Duodenal mucosa (tissue), 2 donors: Measurements from ENCODE around the gene SERTAD1.
"Not testable (repeated sequence)": the region's sequence is repeated elsewhere in the genome, so short reads cannot be mapped to it uniquely, and the experiment has no call there.

Source experiments
- H3K27ac ChIP-seq: one replicate; pipeline ENCODE4 v1.7.0; 2013; ENCODE audit warnings: low read depth, low read length
- H3K27me3 ChIP-seq, 2 donors: one replicate each; pipeline ENCODE4 v1.7.0; 2013; ENCODE audit warnings: low read length in 2 of 2, control low read depth in 1 of 2; ENCODE audit not compliant: insufficient read depth in 2 of 2, control insufficient read depth in 1 of 2
- H3K36me3 ChIP-seq, 2 donors: one replicate each; pipeline ENCODE4 v1.7.0; 2013; ENCODE audit warnings: low read length in 2 of 2, control low read depth in 1 of 2; ENCODE audit not compliant: insufficient read depth in 2 of 2, control insufficient read depth in 1 of 2
- H3K4me1 ChIP-seq, 2 donors: one replicate each; pipeline ENCODE4 v1.7.0; 2013; ENCODE audit warnings: low read length in 2 of 2, control low read depth in 1 of 2; ENCODE audit not compliant: insufficient read depth in 2 of 2, control insufficient read depth in 1 of 2
- H3K4me3 ChIP-seq, 2 donors: one replicate each; pipeline ENCODE4 v1.7.0; 2013; ENCODE audit warnings: low read length in 2 of 2, low read depth in 1 of 2
- H3K9ac ChIP-seq, 2 donors: one replicate each; pipeline ENCODE4 v1.7.0; 2013; ENCODE audit warnings: low read length in 2 of 2, low read depth in 1 of 2
- H3K9me3 ChIP-seq, 2 donors: one replicate each; pipeline ENCODE4 v1.7.0; 2013; ENCODE audit warnings: low read length in 2 of 2, control low read depth in 1 of 2; ENCODE audit not compliant: control insufficient read depth in 1 of 2

Gene SERTAD1

GRCh38 chr19:40438284-40438683 is 12.5 kb upstream of the SERTAD1 start:
- Histone ChIP-seq H3K36me3 (peaks cover 14 to 20% of the 10 kb centered on the region in 2 donors), H3K9ac (no peak overlapping the region), H3K27ac (no peak overlapping the region), H3K4me3 (no peak overlapping the region), H3K4me1 (peaks cover 10 to 12% of the 10 kb centered on the region in 2 donors), H3K27me3 (no peaks in the 10 kb centered on the region), H3K9me3 (no peaks in the 10 kb centered on the region)

- Histone ChIP-seq H3K9ac (peak overlapping the region; percentile 87 to 94), H3K9me3 (no peaks in the 10 kb centered on the region), H3K27ac (peak overlapping the region; percentile 94), H3K27me3 (no peaks in the 10 kb centered on the region), H3K4me3 (peak overlapping the region; percentile 68 to 73), H3K4me1 (peaks cover 0 to 10% of the 10 kb centered on the region in 2 donors), H3K36me3 (no peaks in the 10 kb centered on the region)
Observed at GRCh38 chr19:40433391-40434216, 7.8 kb upstream of the SERTAD1 start.

- peak overlapping the region in 1 of 2 donors; percentile 73 for H3K4me3 ChIP-seq
- peak overlapping the region; percentile 87 to 94 for H3K9ac ChIP-seq
- H3K9me3 ChIP-seq, H3K36me3 ChIP-seq, H3K27me3 ChIP-seq, H3K27ac ChIP-seq: not testable (repeated sequence)
- H3K4me1 ChIP-seq, result peaks cover 0 to 10% of the 10 kb centered on the region in 2 donors
Observed at GRCh38 chr19:40432760-40433159, 7.0 kb upstream of the SERTAD1 start.

GRCh38 chr19:40431698-40432097 is 5.9 kb upstream of the SERTAD1 start:
- Histone ChIP-seq H3K36me3 (no peaks in the 10 kb centered on the region), H3K27me3 (no peaks in the 10 kb centered on the region), H3K4me1 (peaks cover 0 to 10% of the 10 kb centered on the region in 2 donors), H3K4me3 (no peak overlapping the region), H3K9ac (no peak overlapping the region), H3K27ac (no peak overlapping the region), H3K9me3 (no peaks in the 10 kb centered on the region)

- not testable (repeated sequence) for H3K9me3 ChIP-seq, H3K27me3 ChIP-seq, H3K4me3 ChIP-seq, H3K27ac ChIP-seq, H3K36me3 ChIP-seq, H3K9ac ChIP-seq
- peaks cover 0 to 15% of the 10 kb centered on the region in 2 donors for H3K4me1 ChIP-seq
Observed at GRCh38 chr19:40430242-40430641, 4.5 kb upstream of the SERTAD1 start.

- H3K27me3 ChIP-seq, H3K4me3 ChIP-seq, H3K36me3 ChIP-seq, H3K9ac ChIP-seq, H3K27ac ChIP-seq, H3K9me3 ChIP-seq: not testable (repeated sequence)
- peaks cover 4 to 17% of the 10 kb centered on the region in 2 donors for H3K4me1 ChIP-seq
Observed at GRCh38 chr19:40428197-40428596, 2.4 kb upstream of the SERTAD1 start.

- Histone ChIP-seq H3K4me1 (peaks cover 14 to 23% of the 10 kb centered on the region in 2 donors), H3K27ac (peak overlapping the region; percentile 97), H3K9me3 (no peaks in the 10 kb centered on the region)
Observed at GRCh38 chr19:40424637-40425449, 949 bp downstream of the SERTAD1 start.

GRCh38 chr19:40423938-40424337 is 1.9 kb downstream of the SERTAD1 start:
- Histone ChIP-seq H3K36me3 (peaks cover 6 to 13% of the 10 kb centered on the region in 2 donors), H3K9ac (no peak overlapping the region), H3K4me3 (no peak overlapping the region), H3K9me3 (no peaks in the 10 kb centered on the region), H3K4me1 (peaks cover 14 to 23% of the 10 kb centered on the region in 2 donors), H3K27me3 (no peaks in the 10 kb centered on the region), H3K27ac (no peak overlapping the region)

More at GRCh38 chr19:40424637-40425449, 949 bp downstream of the SERTAD1 start:
- H3K27me3 ChIP-seq, result no peaks in the 10 kb centered on the region
- peak overlapping the region; percentile 95 to 99 for H3K9ac ChIP-seq
- peak overlapping the region; percentile 84 to 97 for H3K4me3 ChIP-seq
- H3K36me3 ChIP-seq, result peaks cover 6 to 13% of the 10 kb centered on the region in 2 donors

- no peaks in the 10 kb centered on the region for H3K27me3 ChIP-seq
- H3K9ac ChIP-seq, result peak overlapping the region in 1 of 2 donors; percentile 89
- H3K36me3 ChIP-seq, result peaks cover 6 to 13% of the 10 kb centered on the region in 2 donors
- no peaks in the 10 kb centered on the region for H3K9me3 ChIP-seq
- no peak overlapping the region for H3K27ac ChIP-seq
- no peak overlapping the region for H3K4me3 ChIP-seq
- H3K4me1 ChIP-seq, result peaks cover 14 to 23% of the 10 kb centered on the region in 2 donors
Observed at GRCh38 chr19:40422748-40423566, 2.8 kb downstream of the SERTAD1 start.
